ENCODE data around the gene NCBP2. TPM values are rescaled to one million over a fixed set of nuclear protein-coding genes. Genes with fewer than 3 reads are reported as not detected.

The NCBP2 gene
- polyA plus RNA-seq, 1 donor from 2014 or later = 138 TPM

GRCh38 chr3:196918968-196919367, 23.4 kb downstream of the NCBP2 start:
- no peak for TF ChIP-seq MXI1 (conservative IDR thresholded peaks at IDR 0.05; ENCODE audit: poor library complexity, severe bottlenecking)
- no peak for TF ChIP-seq POLR2AphosphoS5 (IDR thresholded peaks at IDR 0.05)
- TF ChIP-seq CTCF (IDR thresholded peaks at IDR 0.05; ENCODE audit: poor library complexity, severe bottlenecking) = no peak
- no peak for TF ChIP-seq RAD21 (conservative IDR thresholded peaks at IDR 0.05)
- no peak for TF ChIP-seq SMC3 (conservative IDR thresholded peaks at IDR 0.05; ENCODE audit: poor library complexity)
- TF ChIP-seq EZH2 (IDR thresholded peaks at IDR 0.05; ENCODE audit: borderline replicate concordance, insufficient read depth, low read length, poor library complexity, severe bottlenecking) = no peak
- TF ChIP-seq TAF1 (IDR thresholded peaks at IDR 0.05; ENCODE audit: low read depth) = no peak
- no peak for TF ChIP-seq REST (IDR thresholded peaks at IDR 0.05; ENCODE audit: borderline replicate concordance)
- TF ChIP-seq EP300 (conservative IDR thresholded peaks at IDR 0.05; ENCODE audit: poor library complexity, severe bottlenecking) = no peak
- Histone ChIP-seq H3K9me3 (ENCODE audit: low read length) (no peaks in the 10 kb centered on the region), H3K4me2 (ENCODE audit: low read length) (no peak overlapping the region), H3K4me3 (ENCODE audit: low read length) (no peak overlapping the region), H3K9ac (ENCODE audit: low read length) (no peak overlapping the region), H2AFZ (ENCODE audit: low read depth, low read length) (no peak overlapping the region), H3K27me3 (ENCODE audit: insufficient read depth, low read depth, low read length) (no peaks in the 10 kb centered on the region), H3K36me3 (ENCODE audit: insufficient read depth, low read length) (peaks cover 4% of the 10 kb centered on the region), H3F3A (ENCODE audit: insufficient read depth, low read length, poor library complexity, severe bottlenecking) (no peaks in the 10 kb centered on the region), H3K9me2 (ENCODE audit: insufficient read depth, low read length) (no peaks in the 10 kb centered on the region), H3K79me2 (replicated peaks; ENCODE audit: insufficient read depth, low read length) (no peaks in the 10 kb centered on the region), H3K27ac (ENCODE audit: low read length) (no peak overlapping the region), H4K20me1 (ENCODE audit: insufficient read depth) (no peaks in the 10 kb centered on the region)

- TF ChIP-seq SMC3 (conservative IDR thresholded peaks at IDR 0.05; ENCODE audit: poor library complexity) = no peak
- no peak for TF ChIP-seq RAD21 (conservative IDR thresholded peaks at IDR 0.05)
- no peak for TF ChIP-seq POLR2AphosphoS5 (IDR thresholded peaks at IDR 0.05)
- TF ChIP-seq MXI1 (conservative IDR thresholded peaks at IDR 0.05; ENCODE audit: poor library complexity, severe bottlenecking) = no peak
- no peak for TF ChIP-seq REST (IDR thresholded peaks at IDR 0.05; ENCODE audit: borderline replicate concordance)
- TF ChIP-seq TAF1 (IDR thresholded peaks at IDR 0.05; ENCODE audit: low read depth) = no peak
- TF ChIP-seq CTCF (IDR thresholded peaks at IDR 0.05; ENCODE audit: poor library complexity, severe bottlenecking) = no peak
- TF ChIP-seq EZH2 (IDR thresholded peaks at IDR 0.05; ENCODE audit: borderline replicate concordance, insufficient read depth, low read length, poor library complexity, severe bottlenecking) = no peak
- TF ChIP-seq EP300 (conservative IDR thresholded peaks at IDR 0.05; ENCODE audit: poor library complexity, severe bottlenecking) = no peak
- Histone ChIP-seq H3K9me2 (ENCODE audit: insufficient read depth, low read length) (no peaks in the 10 kb centered on the region), H4K20me1 (ENCODE audit: insufficient read depth) (no peaks in the 10 kb centered on the region), H3K27ac (ENCODE audit: low read length) (no peak overlapping the region), H3K36me3 (ENCODE audit: insufficient read depth, low read length) (peaks cover 4% of the 10 kb centered on the region), H2AFZ (ENCODE audit: low read depth, low read length) (no peak overlapping the region), H3K9me3 (ENCODE audit: low read length) (no peaks in the 10 kb centered on the region), H3K27me3 (ENCODE audit: insufficient read depth, low read depth, low read length) (no peaks in the 10 kb centered on the region), H3F3A (ENCODE audit: insufficient read depth, low read length, poor library complexity, severe bottlenecking) (no peaks in the 10 kb centered on the region), H3K79me2 (replicated peaks; ENCODE audit: insufficient read depth, low read length) (no peaks in the 10 kb centered on the region), H3K4me3 (ENCODE audit: low read length) (no peak overlapping the region), H3K9ac (ENCODE audit: low read length) (no peak overlapping the region), H3K4me2 (ENCODE audit: low read length) (no peak overlapping the region)
Observed at GRCh38 chr3:196916995-196917394, 25.3 kb downstream of the NCBP2 start.
